Chondrocyte (in vitro differentiated cells): ENCODE measurements around the gene CALN1. TPM values are rescaled to one million over a fixed set of nuclear protein-coding genes. Genes with fewer than 3 reads are reported as not detected.

ENCODE experiments used
- DNase-seq: peaks from one replicate; pipeline ENCODE4 v3.0.0; 2021; ENCODE audit warnings: mixed read lengths, low spot score
- H3K27ac Mint-ChIP-seq: one replicate; pipeline ENCODE4 v1.8.0; 2021; ENCODE audit warnings: mild to moderate bottlenecking, moderate library complexity, mixed read lengths; ENCODE audit not compliant: unreplicated experiment
- H3K27me3 Mint-ChIP-seq: 2 replicates; pipeline ENCODE4 v1.8.0; 2021; ENCODE audit warnings: low read depth, mixed read lengths
- H3K36me3 Mint-ChIP-seq: 2 replicates; pipeline ENCODE4 v1.8.0; 2021; ENCODE audit warnings: low read depth, mixed read lengths
- H3K4me1 Mint-ChIP-seq: 2 replicates; pipeline ENCODE4 v1.8.0; 2021; ENCODE audit warnings: low read depth, mild to moderate bottlenecking, mixed read lengths
- H3K4me3 Mint-ChIP-seq: one replicate; pipeline ENCODE4 v1.8.0; 2021; ENCODE audit warnings: mild to moderate bottlenecking, moderate library complexity, mixed read lengths; ENCODE audit not compliant: unreplicated experiment
- H3K9me3 Mint-ChIP-seq: 2 replicates; pipeline ENCODE4 v1.8.0; 2021; ENCODE audit warnings: low read depth, mixed read lengths
- total RNA-seq: library from RNA; stranded (reverse); gene quantifications from 3 replicates; pipeline ENCODE4 v1.2.1, GENCODE V29; 2021
- TF ChIP-seq, protein P1 (sequence below): fragments of 200-600 bp; sonication (generic); IDR thresholded peaks from 2 replicates; pipeline ENCODE4 v1.5.0; 2021; ENCODE audit warnings: antibody characterized with exemption, mild to moderate bottlenecking, moderate library complexity

The CALN1 gene
- total RNA-seq, 1 donor from 2014 or later: not detected

DNA sequence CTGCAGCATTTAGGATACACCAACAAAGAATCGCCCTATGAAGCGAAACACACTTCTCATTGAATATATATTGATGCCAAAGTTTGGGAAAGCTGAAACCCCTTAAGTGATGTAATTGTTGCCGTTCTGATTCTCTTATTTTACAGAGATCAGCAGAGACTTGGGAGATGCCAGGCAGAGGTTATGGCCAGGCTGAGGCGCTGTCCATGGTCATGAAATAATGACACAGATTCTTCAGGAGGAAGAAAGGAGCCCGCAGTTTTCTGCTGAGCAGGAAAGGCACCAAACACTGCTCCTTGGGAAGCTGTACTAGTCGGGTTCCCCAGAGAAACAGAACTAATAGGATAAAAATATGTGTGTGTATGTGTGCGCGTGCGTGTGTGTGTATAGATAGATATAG lies 566.0 kb downstream of the CALN1 start:
- Mint-ChIP-seq H3K4me1 (no peaks in the 10 kb centered on the region), H3K27ac (no peak overlapping the region), H3K9me3 (peaks cover 3% of the 10 kb centered on the region)

DNA sequence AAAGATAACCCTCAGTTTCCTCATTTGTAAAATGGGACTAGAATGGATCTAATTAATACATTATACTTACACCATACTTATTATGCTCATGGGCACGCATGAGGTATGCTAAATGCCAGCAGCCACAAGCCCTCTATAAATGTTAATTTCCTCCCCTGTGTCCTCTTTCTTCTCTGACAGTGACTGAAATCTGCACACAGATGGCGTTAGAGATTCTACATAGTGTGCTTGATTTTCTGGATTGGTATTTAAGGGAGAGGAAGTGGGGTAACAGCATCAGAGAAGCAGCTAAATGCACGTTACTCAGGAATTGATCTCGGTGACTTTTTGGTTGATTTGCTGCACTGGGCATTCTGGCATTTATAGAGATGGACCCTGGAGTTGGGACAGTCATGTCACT lies 568.5 kb downstream of the CALN1 start:
- H3K9me3 Mint-ChIP-seq: peaks cover 3% of the 10 kb centered on the region
- TF ChIP-seq, protein P1, sequence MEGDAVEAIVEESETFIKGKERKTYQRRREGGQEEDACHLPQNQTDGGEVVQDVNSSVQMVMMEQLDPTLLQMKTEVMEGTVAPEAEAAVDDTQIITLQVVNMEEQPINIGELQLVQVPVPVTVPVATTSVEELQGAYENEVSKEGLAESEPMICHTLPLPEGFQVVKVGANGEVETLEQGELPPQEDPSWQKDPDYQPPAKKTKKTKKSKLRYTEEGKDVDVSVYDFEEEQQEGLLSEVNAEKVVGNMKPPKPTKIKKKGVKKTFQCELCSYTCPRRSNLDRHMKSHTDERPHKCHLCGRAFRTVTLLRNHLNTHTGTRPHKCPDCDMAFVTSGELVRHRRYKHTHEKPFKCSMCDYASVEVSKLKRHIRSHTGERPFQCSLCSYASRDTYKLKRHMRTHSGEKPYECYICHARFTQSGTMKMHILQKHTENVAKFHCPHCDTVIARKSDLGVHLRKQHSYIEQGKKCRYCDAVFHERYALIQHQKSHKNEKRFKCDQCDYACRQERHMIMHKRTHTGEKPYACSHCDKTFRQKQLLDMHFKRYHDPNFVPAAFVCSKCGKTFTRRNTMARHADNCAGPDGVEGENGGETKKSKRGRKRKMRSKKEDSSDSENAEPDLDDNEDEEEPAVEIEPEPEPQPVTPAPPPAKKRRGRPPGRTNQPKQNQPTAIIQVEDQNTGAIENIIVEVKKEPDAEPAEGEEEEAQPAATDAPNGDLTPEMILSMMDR: no peak
- no peak overlapping the region for H3K4me3 Mint-ChIP-seq
- H3K27ac Mint-ChIP-seq: no peak overlapping the region
- no peaks in the 10 kb centered on the region for H3K36me3 Mint-ChIP-seq
- H3K27me3 Mint-ChIP-seq: peaks cover 16% of the 10 kb centered on the region
- no peaks in the 10 kb centered on the region for H3K4me1 Mint-ChIP-seq
- DNase-seq: no peak

More for the DNA sequence above, 566.0 kb downstream of the CALN1 start:
- TF ChIP-seq, protein P1: no peak
- Mint-ChIP-seq H3K27me3 (peaks cover 16% of the 10 kb centered on the region), H3K4me3 (no peak overlapping the region), H3K36me3 (no peaks in the 10 kb centered on the region)
- no peak for DNase-seq

DNA sequence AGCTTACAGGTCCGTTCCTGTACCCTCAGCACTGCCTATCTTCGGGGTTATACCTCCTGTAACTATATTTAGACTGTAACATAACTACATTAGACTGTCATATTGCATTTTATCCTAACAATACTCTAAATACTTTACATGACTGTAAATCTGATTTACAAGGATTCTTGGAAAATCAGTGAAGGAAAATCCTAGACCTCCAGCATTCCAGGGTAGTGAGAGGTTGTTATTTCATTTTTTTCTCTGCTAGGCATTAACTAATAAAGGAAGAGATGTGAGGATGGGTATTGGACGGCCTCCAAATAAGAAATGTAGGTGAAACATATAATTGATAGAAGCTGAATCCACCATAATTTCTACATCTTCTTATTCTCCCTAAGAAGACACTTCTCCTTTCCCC lies 569.4 kb downstream of the CALN1 start:
- Mint-ChIP-seq H3K27ac (no peak overlapping the region), H3K27me3 (peaks cover 11% of the 10 kb centered on the region), H3K4me3 (no peak overlapping the region), H3K9me3 (peaks cover 1% of the 10 kb centered on the region), H3K4me1 (no peaks in the 10 kb centered on the region), H3K36me3 (no peaks in the 10 kb centered on the region)
- DNase-seq: no peak
- TF ChIP-seq, protein P1: no peak

DNA sequence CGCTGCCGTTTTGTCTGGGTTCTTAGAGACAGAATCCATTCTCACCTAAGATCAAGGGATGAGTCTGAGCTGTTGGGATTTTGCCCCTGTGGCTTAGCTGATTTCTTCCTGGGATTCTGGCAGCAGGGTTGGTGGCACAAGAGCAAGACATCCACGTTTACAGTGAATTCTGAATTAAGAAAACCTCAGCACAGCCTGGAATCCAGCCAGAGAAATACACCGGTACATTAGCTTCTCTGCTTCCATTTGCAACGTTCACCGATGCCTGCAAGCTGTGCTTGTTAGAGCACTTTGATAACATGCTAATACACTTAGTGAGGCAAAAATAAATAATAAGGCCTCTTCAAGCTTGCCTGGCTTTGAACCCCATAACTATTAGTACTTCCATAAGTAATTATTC lies 569.8 kb downstream of the CALN1 start:
- Mint-ChIP-seq H3K4me3 (no peak overlapping the region), H3K27me3 (peaks cover 10% of the 10 kb centered on the region), H3K9me3 (no peaks in the 10 kb centered on the region), H3K4me1 (no peaks in the 10 kb centered on the region), H3K36me3 (no peaks in the 10 kb centered on the region), H3K27ac (no peak overlapping the region)
- TF ChIP-seq, protein P1: no peak
- DNase-seq: no peak

DNA sequence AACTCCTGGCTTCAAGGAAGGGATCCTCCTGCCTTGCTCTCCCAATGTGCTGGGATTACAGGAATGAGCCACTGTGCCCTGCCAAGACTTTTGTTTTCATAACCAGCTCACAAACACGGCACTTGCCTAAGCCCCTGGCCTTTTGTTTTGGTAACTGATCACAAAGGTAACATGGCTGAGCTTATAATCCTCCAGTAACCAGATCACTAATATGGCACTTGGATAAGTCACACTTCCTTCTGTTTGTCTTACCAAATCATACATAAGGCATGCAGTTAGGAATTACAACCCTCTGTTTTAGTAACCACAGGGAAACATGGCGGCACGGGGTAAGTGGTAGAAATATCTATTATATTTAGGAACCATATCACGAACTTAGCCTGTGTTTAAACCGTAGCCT lies 577.1 kb downstream of the CALN1 start:
- Mint-ChIP-seq H3K27ac (no peak overlapping the region), H3K4me3 (no peak overlapping the region), H3K27me3 (no peaks in the 10 kb centered on the region), H3K36me3 (no peaks in the 10 kb centered on the region), H3K9me3 (no peaks in the 10 kb centered on the region), H3K4me1 (no peaks in the 10 kb centered on the region)
- DNase-seq: no peak
- TF ChIP-seq, protein P1: no peak
